IMR-90 (cell line): ENCODE measurements around the gene CLIC5. TPM values are rescaled to one million over a fixed set of nuclear protein-coding genes. Genes with fewer than 3 reads are reported as not detected.

ENCODE experiments used
- ATAC-seq: fragments of 200-7000 bp; cut with Tn5 transposase; 2 replicates; pipeline ENCODE4 v1.9.1; 2020; ENCODE audit warnings: low read depth, mild to moderate bottlenecking, moderate library complexity
- BruUV-seq: library from RNA; stranded (reverse); fragments of 400-500 nt; replicated peaks from 2 replicates; lab custom pipeline; 2021; lab: Mats Ljungman, UMichigan
- CTCF ChIA-PET: fragments of 300-600 bp; formaldehyde crosslinking; extraction: SDS; loops from one replicate; lab custom pipeline; 2021; ENCODE audit warnings: antibody characterized with exemption; lab: Yijun Ruan, JAX
- POLR2A ChIA-PET: fragments of 300-600 bp; sonication (Branson Sonifier 250); formaldehyde crosslinking; loops from one replicate; lab custom pipeline; 2022; ENCODE audit warnings: antibody characterized with exemption; ENCODE audit not compliant: unreplicated experiment; lab: Charles Lee
- DNase-seq: peaks from one replicate; pipeline ENCODE4 v3.0.0; 2013
- H2AFZ ChIP-seq: replicated peaks from 2 replicates; pipeline ENCODE3; 2013; ENCODE audit warnings: low read length, mild to moderate bottlenecking; ENCODE audit not compliant: poor library complexity
- H2AK5ac ChIP-seq: 2 replicates; pipeline ENCODE4 v1.6.1; 2013; ENCODE audit warnings: low read depth, low read length, inconsistent platforms
- H2AK9ac ChIP-seq: replicated peaks from 2 replicates; pipeline ENCODE3; 2013; ENCODE audit warnings: mild to moderate bottlenecking, low read depth, low read length, moderate library complexity; ENCODE audit not compliant: poor library complexity
- H2BK120ac ChIP-seq: 2 replicates; pipeline ENCODE4 v1.6.1; 2013; ENCODE audit warnings: low read depth, low read length, inconsistent platforms
- H2BK15ac ChIP-seq: 3 replicates; pipeline ENCODE4 v1.6.1; 2013; ENCODE audit warnings: low read depth, low read length, inconsistent platforms
- H2BK20ac ChIP-seq: 2 replicates; pipeline ENCODE4 v1.6.1; 2013; ENCODE audit warnings: low read depth, mild to moderate bottlenecking, inconsistent platforms, low read length, moderate library complexity
- H2BK5ac ChIP-seq: 2 replicates; pipeline ENCODE4 v1.6.1; 2013; ENCODE audit warnings: mild to moderate bottlenecking, low read depth, low read length, inconsistent platforms; ENCODE audit not compliant: poor library complexity, severe bottlenecking
- H3K14ac ChIP-seq: replicated peaks from 2 replicates; pipeline ENCODE4 v1.6.1; 2013; ENCODE audit warnings: low read depth, low read length, inconsistent platforms
- H3K18ac ChIP-seq: 2 replicates; pipeline ENCODE4 v1.6.1; 2013; ENCODE audit warnings: low read depth, low read length, control low read depth
- H3K23ac ChIP-seq: 2 replicates; pipeline ENCODE4 v1.6.1; 2013; ENCODE audit warnings: low read depth, low read length, inconsistent platforms
- H3K27ac ChIP-seq: 2 replicates; pipeline ENCODE4 v1.5.1; 2013; ENCODE audit warnings: mild to moderate bottlenecking, control low read depth, low read length; ENCODE audit not compliant: insufficient read depth
- H3K27me3 ChIP-seq: 2 replicates; pipeline ENCODE4 v1.6.1; 2013; ENCODE audit warnings: low read length; ENCODE audit not compliant: control insufficient read depth, insufficient read depth
- H3K36me3 ChIP-seq: 2 replicates; pipeline ENCODE4 v1.6.1; 2013; ENCODE audit warnings: low read length, mixed read lengths; ENCODE audit not compliant: control insufficient read depth, insufficient read depth
- H3K4ac ChIP-seq: 2 replicates; pipeline ENCODE4 v1.6.1; 2013; ENCODE audit warnings: low read depth, low read length, inconsistent platforms
- H3K4me1 ChIP-seq: 2 replicates; pipeline ENCODE4 v1.6.1; 2013; ENCODE audit warnings: low read length, mixed read lengths; ENCODE audit not compliant: control insufficient read depth, insufficient read depth
- H3K4me2 ChIP-seq: 2 replicates; pipeline ENCODE4 v1.6.1; 2013; ENCODE audit warnings: low read depth, mild to moderate bottlenecking, control low read depth, low read length, moderate library complexity
- H3K4me3 ChIP-seq: 2 replicates; pipeline ENCODE4 v1.5.1; 2013; ENCODE audit warnings: low read depth, mild to moderate bottlenecking, control low read depth, low read length, moderate library complexity; ENCODE audit not compliant: insufficient read depth
- H3K56ac ChIP-seq: 2 replicates; pipeline ENCODE4 v1.6.1; 2013; ENCODE audit warnings: low read length, inconsistent platforms; ENCODE audit not compliant: insufficient read depth; ENCODE audit errors: extremely low read depth
- H3K79me1 ChIP-seq, 2 experiments: 2 replicates each; pipeline ENCODE4 v1.6.1; 2013; ENCODE audit warnings: low read length in 2 of 2, inconsistent platforms in 1 of 2, low read depth in 1 of 2
- H3K9ac ChIP-seq: 2 replicates; pipeline ENCODE4 v1.6.1; 2013; ENCODE audit warnings: low read depth, low read length, control low read depth
- H3K9me1 ChIP-seq: 2 replicates; pipeline ENCODE4 v1.6.1; 2013; ENCODE audit warnings: low read length, inconsistent platforms; ENCODE audit not compliant: insufficient read depth
- H3K9me3 ChIP-seq: 2 replicates; pipeline ENCODE4 v1.6.1; 2013; ENCODE audit warnings: low read length; ENCODE audit not compliant: control insufficient read depth, insufficient read depth
- H4K20me1 ChIP-seq: 2 replicates; pipeline ENCODE4 v1.6.1; 2013; ENCODE audit warnings: low read length, inconsistent platforms; ENCODE audit not compliant: insufficient read depth
- H4K5ac ChIP-seq: 2 replicates; pipeline ENCODE4 v1.6.1; 2013; ENCODE audit warnings: mild to moderate bottlenecking, low read depth, low read length, control low read depth
- H4K8ac ChIP-seq, 2 experiments: 2 replicates each; pipeline ENCODE4 v1.6.1; 2013; ENCODE audit warnings: low read depth in 2 of 2, low read length in 2 of 2, control low read depth in 1 of 2, inconsistent platforms in 1 of 2
- H4K91ac ChIP-seq: 2 replicates; pipeline ENCODE4 v1.6.1; 2013; ENCODE audit warnings: low read depth, low read length, inconsistent platforms; ENCODE audit not compliant: insufficient read depth
- CEBPB ChIP-seq: IDR thresholded peaks from 2 replicates; pipeline ENCODE4 v1.6.1; 2012; ENCODE audit warnings: low read depth, low read length, improper control_type of control experiment
- NFE2L2 ChIP-seq: fragments of 150-350 bp; IDR thresholded peaks from 2 replicates; pipeline ENCODE4 v1.6.1; 2016; ENCODE audit warnings: low read depth, mild to moderate bottlenecking, low read length
- POLR2A ChIP-seq: IDR thresholded peaks from 2 replicates; pipeline ENCODE4 v1.6.1; 2012; ENCODE audit warnings: mild to moderate bottlenecking, low read depth, low read length
- RAD21 ChIP-seq: IDR thresholded peaks from 2 replicates; pipeline ENCODE4 v1.6.1; 2012; ENCODE audit warnings: low read length, improper control_type of control experiment
- WGBS, 2 experiments: methylation state at CpG; one replicate each; pipeline versions ENCODE4 v1.1.5 to v1.1.7; 2013; ENCODE audit warnings: missing lambda C conversion rate in 2 of 2; ENCODE audit not compliant: insufficient read length in 1 of 2; ENCODE audit errors: extremely low coverage in 2 of 2; 5-methylcytosine and 5-hydroxymethylcytosine counted together
- dilution Hi-C: fragments of 300-500 bp; cut with HindIII; formaldehyde crosslinking; loops from one replicate; pipeline ENCODE4 v1.14.3; 2018; ENCODE audit warnings: low sequenced_read_pairs; ENCODE audit not compliant: unreplicated experiment
- in situ Hi-C: fragments of 300-500 bp; cut with MboI; formaldehyde crosslinking; loops from 3 replicates; pipeline ENCODE4 v1.14.3; 2019; ENCODE audit warnings: low sequenced_read_pairs, inconsistent platforms, mixed read lengths
- intact Hi-C: fragments of 100-400 bp; cut with micrococcal nuclease; formaldehyde crosslinking; loops from 2 replicates; pipeline ENCODE4 v1.10.0; 2022
- polyA plus RNA-seq, 3 experiments: library from polyadenylated mRNA; depleted of rRNA; stranded (reverse); fragments of >200 nt; gene quantifications; 2 replicates each; pipeline ENCODE4 v1.2.3, GENCODE V29; 2012; ENCODE audit warnings: low replicate concordance in 1 of 3
- total RNA-seq: library from RNA; depleted of rRNA; stranded (reverse); fragments of >200 nt; gene quantifications from 2 replicates; pipeline ENCODE4 v1.2.3, GENCODE V29; 2012

Gene CLIC5
- total and polyA plus RNA-seq, 2 of the 4 experiments (the other 2 are of a cell fraction) = not detected

DNA sequence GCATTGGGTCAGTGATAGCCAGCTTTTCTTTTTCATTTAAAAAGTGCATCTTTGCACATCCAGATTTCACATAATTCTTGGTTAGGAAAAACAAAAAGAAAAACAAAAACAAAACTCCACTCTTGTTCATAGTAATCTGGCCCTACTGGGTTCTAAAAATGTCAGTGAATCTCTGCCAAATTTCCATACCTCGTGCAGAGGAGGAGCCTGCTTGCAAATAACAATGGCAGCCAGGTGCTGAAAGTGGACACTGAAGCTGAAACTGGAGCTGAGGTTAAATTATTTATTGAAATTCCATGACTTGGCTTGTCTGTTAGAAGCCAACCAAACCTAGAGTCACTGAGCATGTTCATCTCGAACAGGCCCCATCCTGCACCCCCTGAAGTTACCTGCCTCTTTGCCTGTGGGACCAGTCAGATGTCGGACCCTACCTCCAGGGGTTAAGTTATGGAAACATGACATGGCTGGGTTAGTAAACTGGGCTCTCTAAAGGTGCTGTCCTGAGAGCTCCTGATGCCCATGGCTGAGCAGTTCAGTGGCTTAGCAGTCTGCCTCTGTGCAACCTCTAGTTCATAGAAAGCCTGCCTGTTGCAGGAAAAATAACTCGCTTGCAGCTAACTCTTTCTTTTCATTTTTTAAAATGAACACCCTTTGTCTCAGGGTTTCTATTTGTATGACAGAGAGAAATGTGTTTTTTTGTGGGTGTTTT lies 42.7 kb downstream of the CLIC5 start:
- in situ Hi-C loops = no loop called here

More for the DNA sequence above, 42.7 kb downstream of the CLIC5 start:
- H4K20me1 ChIP-seq = no peaks in the 10 kb centered on the region
- no peak overlapping the region for H2BK15ac ChIP-seq
- H2AFZ ChIP-seq = no peak overlapping the region
- no peak overlapping the region for H3K4me2 ChIP-seq
- ChIA-PET POLR2A (no interaction called here), CTCF (interaction anchor here (1.0 to 1.7 kb wide), 2 partner anchors 27 to 43 kb away, joined by 3 to 5 read pairs; no protein-coding TSS in a partner anchor)
- intact Hi-C loops = no loop called here
- dilution Hi-C loops = no loop called here
- no peaks in the 10 kb centered on the region for H3K27me3 ChIP-seq
- H3K27ac ChIP-seq = no peak overlapping the region
- H3K4ac ChIP-seq = no peak overlapping the region
- H3K9ac ChIP-seq = no peak overlapping the region
- H3K56ac ChIP-seq = no peak overlapping the region
- no peak for DNase-seq
- H2AK5ac ChIP-seq = no peak overlapping the region
- H2AK9ac ChIP-seq = no peak overlapping the region
- H3K4me1 ChIP-seq = no peaks in the 10 kb centered on the region
- no TSS peak for BruUV-seq
- H2BK20ac ChIP-seq = no peak overlapping the region
- H2BK120ac ChIP-seq = no peak overlapping the region
- H3K4me3 ChIP-seq = no peak overlapping the region
- no peak overlapping the region for H4K8ac ChIP-seq
- no peaks in the 10 kb centered on the region for H3K79me1 ChIP-seq
- no peaks in the 10 kb centered on the region for H3K9me1 ChIP-seq
- WGBS, 2 experiments = 48% methylated on average over 2 of the region's 4 CpGs; no CpG with 5 or more reads in 1 of the 2 experiments
- H2BK5ac ChIP-seq = no peak overlapping the region
- no peak overlapping the region for H4K91ac ChIP-seq
- H3K23ac ChIP-seq = no peak overlapping the region
- TF ChIP-seq CEBPB = no peak
- no peak for TF ChIP-seq POLR2A
- TF ChIP-seq RAD21 = no peak
- TF ChIP-seq NFE2L2 = no peak
- H3K18ac ChIP-seq = no peak overlapping the region
- H3K14ac ChIP-seq = no peak overlapping the region
- H3K9me3 ChIP-seq = no peaks in the 10 kb centered on the region
- no peak for ATAC-seq
- H3K36me3 ChIP-seq = no peaks in the 10 kb centered on the region
- no peak overlapping the region for H4K5ac ChIP-seq
